ENCODE data around the gene COL18A1. TPM values are rescaled to one million over a fixed set of nuclear protein-coding genes. Genes with fewer than 3 reads are reported as not detected.

Gene COL18A1
- total and polyA plus RNA-seq, 2 of the 8 experiments (the other 6 are each of a cell fraction or from before 2014, with no cell fraction given): 145 to 201 TPM

GRCh38 chr21:45440736-45441350 lies 35.9 kb downstream of the COL18A1 start:
- H3K4ac ChIP-seq (replicated peaks; ENCODE audit: insufficient read length, low read depth, low read length): no peak overlapping the region
- peaks cover 0 to 8% of the 10 kb centered on the region in 2 experiments; a peak in 2 of 4 replicates for H3K9me3 ChIP-seq (ENCODE audit: insufficient read depth in 2 of 2, low read depth in 1 of 2, low read length in 1 of 2)
- WGBS, 2 experiments (ENCODE audit: extremely low coverage in 1 of 2, insufficient coverage in 1 of 2, insufficient read length in 1 of 2, insufficient replicate concordance in 2 of 2, low coverage in 1 of 2, low lambda C conversion rate in 2 of 2, missing lambda C conversion rate in 1 of 2): 95% methylated on average over 21 of the region's 22 CpGs; no CpG with 5 or more reads in 1 of the 2 experiments
- H3K56ac ChIP-seq (replicated peaks; ENCODE audit: insufficient read length, low read depth, low read length): no peak overlapping the region
- peaks cover 9 to 39% of the 10 kb centered on the region in 2 experiments for H4K20me1 ChIP-seq (replicated peaks in 1 of 2; ENCODE audit: control insufficient read depth in 1 of 2, insufficient read depth in 2 of 2, low read length in 2 of 2)
- H2BK120ac ChIP-seq (replicated peaks; ENCODE audit: low read depth, low read length): no peak overlapping the region
- no peak overlapping the region for H2AFZ ChIP-seq (ENCODE audit: low read length)
- H3K36me3 ChIP-seq (ENCODE audit: control insufficient read depth in 2 of 4, insufficient read depth in 4 of 4, low read length in 3 of 4): peaks cover 0 to 7% (median 1%) of the 10 kb centered on the region in 4 experiments; a peak in 4 of 8 replicates
- H4K8ac ChIP-seq (ENCODE audit: extremely low read depth, insufficient read depth, low read length): peak overlapping the region; percentile 25; the same call in 1 of the 2 replicates
- peaks cover 11% of the 10 kb centered on the region for H3K23me2 ChIP-seq (ENCODE audit: low read depth, low read length)
- H3K27ac ChIP-seq (ENCODE audit: low read depth, low read length): no peak overlapping the region
- no peak overlapping the region for H3K4me2 ChIP-seq (ENCODE audit: insufficient read depth in 1 of 2, low read depth in 2 of 2, low read length in 2 of 2)
- H2AK5ac ChIP-seq (ENCODE audit: low read depth, low read length): no peak overlapping the region
- H3K23ac ChIP-seq (ENCODE audit: insufficient read length): no peak overlapping the region
- DNase-seq (ENCODE audit: low read depth in 1 of 2, low spot score in 2 of 2) (no peak), FAIRE-seq (no peak)
- H2BK12ac ChIP-seq (ENCODE audit: low read depth, low read length): no peak overlapping the region
- H3K79me2 ChIP-seq (ENCODE audit: control insufficient read depth in 1 of 2, insufficient read depth in 2 of 2, low read length in 2 of 2): peaks cover 6 to 90% of the 10 kb centered on the region in 2 experiments; a peak in 3 of 4 replicates
- no peaks in the 10 kb centered on the region for H3K27me3 ChIP-seq (replicated peaks in 1 of 4; ENCODE audit: control insufficient read depth in 3 of 4, extremely low read depth in 1 of 4, insufficient read depth in 3 of 4, low read length in 3 of 4)
- H3K14ac ChIP-seq (ENCODE audit: insufficient read length): no peak overlapping the region
- H4K91ac ChIP-seq (replicated peaks; ENCODE audit: insufficient read length, low read length): no peak overlapping the region
- H2BK20ac ChIP-seq (ENCODE audit: low read length): no peak overlapping the region
- no peak overlapping the region for H2BK15ac ChIP-seq (ENCODE audit: low read length)
- peaks cover 0 to 4% (median 1%) of the 10 kb centered on the region in 4 experiments; a peak in 2 of 7 replicates for H3K4me1 ChIP-seq (replicated peaks in 1 of 4; ENCODE audit: control insufficient read depth in 3 of 4, insufficient read depth in 4 of 4, low read length in 3 of 4)
- ChIA-PET POLR2A (ENCODE audit: partially characterized antibody) (interaction anchor here (0.7 to 1.5 kb wide), 4 partner anchors 13 to 63 kb away, joined by 3 to 4 read pairs (median 4); no protein-coding TSS in a partner anchor), CTCF (ENCODE audit: partially characterized antibody) (interaction anchor here (0.6 to 4.0 kb wide), 17 partner anchors 11 to 302 kb away, joined by 3 to 52 read pairs (median 6); no protein-coding TSS in a partner anchor)
- no peak overlapping the region for H3K9ac ChIP-seq (replicated peaks in 1 of 4; ENCODE audit: extremely low read depth in 1 of 4, low read depth in 3 of 4, low read length in 3 of 4)
- no peak overlapping the region for H3K18ac ChIP-seq (ENCODE audit: extremely low read depth, low read length)
- no peak overlapping the region for H3K4me3 ChIP-seq (ENCODE audit: extremely low read depth in 1 of 4, insufficient read depth in 2 of 4, low read depth in 3 of 4, low read length in 4 of 4)
- no peak overlapping the region for H4K5ac ChIP-seq (ENCODE audit: insufficient read length, low read depth, low read length)
- H3K79me1 ChIP-seq (ENCODE audit: low read depth, low read length): peaks cover 35% of the 10 kb centered on the region
- H2BK5ac ChIP-seq (ENCODE audit: low read depth, low read length): peak overlapping the region; percentile 24; the same call in 1 of the 2 replicates
- no peak for TF ChIP-seq SP1 (IDR thresholded peaks at IDR 0.05; ENCODE audit: low read depth, low read length)
- TF ChIP-seq RNF2 (IDR thresholded peaks at IDR 0.05; ENCODE audit: borderline replicate concordance, low read depth, low read length, missing control alignments, poor library complexity, severe bottlenecking): no peak
- no peak for TF ChIP-seq BACH1 (IDR thresholded peaks at IDR 0.05; ENCODE audit: low read length)

Data from H1 (cell line).